Measurements from ENCODE around the gene PAM. TPM values are rescaled to one million over a fixed set of nuclear protein-coding genes. Genes with fewer than 3 reads are reported as not detected.

PAM gene
- total and polyA plus RNA-seq, 2 of the 8 experiments (the other 6 are each of a cell fraction or from before 2014, with no cell fraction given) = 30.4 to 67.8 TPM

DNA sequence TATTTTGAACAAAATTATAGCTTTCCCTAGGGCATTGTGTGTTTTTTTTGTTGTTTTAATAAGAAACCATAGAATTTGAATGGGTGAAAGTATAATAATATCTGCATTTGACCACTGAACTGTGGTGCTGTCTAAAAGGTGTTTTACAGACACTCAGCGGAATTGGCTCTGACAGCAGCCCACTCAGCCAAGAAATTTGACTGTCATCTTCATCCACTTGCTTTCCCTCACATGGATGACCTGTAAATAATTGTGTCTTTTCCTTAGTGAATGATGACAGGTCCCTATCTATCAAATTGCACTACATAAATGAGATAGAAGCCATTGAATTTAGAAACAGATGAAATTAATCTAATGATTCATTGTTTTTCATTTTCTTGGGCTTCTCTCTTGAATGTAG lies 150.0 kb downstream of the PAM start:
- H2BK5ac ChIP-seq (ENCODE audit: low read depth, low read length) = no peak overlapping the region
- no peak overlapping the region for H3K23ac ChIP-seq (ENCODE audit: insufficient read length)
- H3K27me3 ChIP-seq (replicated peaks in 1 of 4; ENCODE audit: control insufficient read depth in 3 of 4, extremely low read depth in 1 of 4, insufficient read depth in 3 of 4, low read length in 3 of 4) = no peaks in the 10 kb centered on the region
- no peak overlapping the region for H3K18ac ChIP-seq (ENCODE audit: extremely low read depth, low read length)
- H3K36me3 ChIP-seq (ENCODE audit: control insufficient read depth in 2 of 4, insufficient read depth in 4 of 4, low read length in 3 of 4) = no peaks in the 10 kb centered on the region
- no peak for TF ChIP-seq RAD21 (IDR thresholded peaks at IDR 0.05 in 1 of 2, conservative IDR thresholded peaks at IDR 0.05 in 1 of 2; ENCODE audit: low read depth in 2 of 2, low read length in 2 of 2)
- TF ChIP-seq ZNF274 (IDR thresholded peaks at IDR 0.05; ENCODE audit: borderline replicate concordance, extremely low read depth, low read length) = no peak
- no peak for TF ChIP-seq SIN3A (conservative IDR thresholded peaks at IDR 0.05 in 1 of 2, IDR thresholded peaks at IDR 0.05 in 1 of 2; ENCODE audit: low read depth in 1 of 2, low read length in 2 of 2)
- no peak for TF ChIP-seq KDM4A (IDR thresholded peaks at IDR 0.05; ENCODE audit: low read depth, low read length, severe bottlenecking)
- H4K91ac ChIP-seq (replicated peaks; ENCODE audit: insufficient read length, low read length) = no peak overlapping the region
- no peak overlapping the region for H3K27ac ChIP-seq (ENCODE audit: low read depth, low read length)
- H2AFZ ChIP-seq (ENCODE audit: low read length) = no peak overlapping the region
- H4K5ac ChIP-seq (ENCODE audit: insufficient read length, low read depth, low read length) = no peak overlapping the region
- ChIA-PET POLR2A (ENCODE audit: partially characterized antibody) (no interaction called here), CTCF (ENCODE audit: partially characterized antibody) (no interaction called here)
- 96% methylated on average over 1 of the region's 1 CpG; no CpG with 5 or more reads in 1 of the 2 experiments for WGBS, 2 experiments (ENCODE audit: extremely low coverage in 1 of 2, insufficient coverage in 1 of 2, insufficient read length in 1 of 2, insufficient replicate concordance in 2 of 2, low coverage in 1 of 2, low lambda C conversion rate in 2 of 2, missing lambda C conversion rate in 1 of 2)
- H3K4ac ChIP-seq (replicated peaks; ENCODE audit: insufficient read length, low read depth, low read length) = no peak overlapping the region
- H3K4me3 ChIP-seq (ENCODE audit: extremely low read depth in 1 of 4, insufficient read depth in 2 of 4, low read depth in 3 of 4, low read length in 4 of 4) = no peak overlapping the region
- no peak overlapping the region for H3K14ac ChIP-seq (ENCODE audit: insufficient read length)
- no peak overlapping the region for H3K4me2 ChIP-seq (ENCODE audit: insufficient read depth in 1 of 2, low read depth in 2 of 2, low read length in 2 of 2)
- H3K56ac ChIP-seq (replicated peaks; ENCODE audit: insufficient read length, low read depth, low read length) = no peak overlapping the region
- DNase-seq (ENCODE audit: low read depth in 1 of 2, low spot score in 2 of 2) (no peak), FAIRE-seq (no peak)
- H3K79me1 ChIP-seq (ENCODE audit: low read depth, low read length) = no peaks in the 10 kb centered on the region
- H4K8ac ChIP-seq (ENCODE audit: extremely low read depth, insufficient read depth, low read length) = no peak overlapping the region
- H3K79me2 ChIP-seq (ENCODE audit: control insufficient read depth in 1 of 2, insufficient read depth in 2 of 2, low read length in 2 of 2) = no peaks in the 10 kb centered on the region
- no peak overlapping the region for H2BK15ac ChIP-seq (ENCODE audit: low read length)
- no peak overlapping the region for H2BK12ac ChIP-seq (ENCODE audit: low read depth, low read length)
- no peaks in the 10 kb centered on the region for H4K20me1 ChIP-seq (replicated peaks in 1 of 2; ENCODE audit: control insufficient read depth in 1 of 2, insufficient read depth in 2 of 2, low read length in 2 of 2)
- H3K9me3 ChIP-seq (ENCODE audit: insufficient read depth in 2 of 2, low read depth in 1 of 2, low read length in 1 of 2) = no peaks in the 10 kb centered on the region
- H2BK20ac ChIP-seq (ENCODE audit: low read length) = no peak overlapping the region
- H3K23me2 ChIP-seq (ENCODE audit: low read depth, low read length) = no peaks in the 10 kb centered on the region
- no peak overlapping the region for H2BK120ac ChIP-seq (replicated peaks; ENCODE audit: low read depth, low read length)
- no peak overlapping the region for H2AK5ac ChIP-seq (ENCODE audit: low read depth, low read length)
- no peaks in the 10 kb centered on the region for H3K4me1 ChIP-seq (replicated peaks in 1 of 4; ENCODE audit: control insufficient read depth in 3 of 4, insufficient read depth in 4 of 4, low read length in 3 of 4)
- no peak overlapping the region for H3K9ac ChIP-seq (replicated peaks in 1 of 4; ENCODE audit: extremely low read depth in 1 of 4, low read depth in 3 of 4, low read length in 3 of 4)

Data from H1 (cell line).